HG03066 (cell line): ENCODE results near the gene MYO15B.
"Not testable (repeated sequence)": the region's sequence is repeated elsewhere in the genome, so short reads cannot be mapped to it uniquely, and the experiment has no call there.

Experiments
- ATAC-seq: cut with Tn5 transposase; IDR thresholded peaks from one replicate; pipeline ENCODE4 v1.9.1; 2021; ENCODE audit warnings: low read depth; ENCODE audit not compliant: unreplicated experiment

Gene MYO15B

DNA sequence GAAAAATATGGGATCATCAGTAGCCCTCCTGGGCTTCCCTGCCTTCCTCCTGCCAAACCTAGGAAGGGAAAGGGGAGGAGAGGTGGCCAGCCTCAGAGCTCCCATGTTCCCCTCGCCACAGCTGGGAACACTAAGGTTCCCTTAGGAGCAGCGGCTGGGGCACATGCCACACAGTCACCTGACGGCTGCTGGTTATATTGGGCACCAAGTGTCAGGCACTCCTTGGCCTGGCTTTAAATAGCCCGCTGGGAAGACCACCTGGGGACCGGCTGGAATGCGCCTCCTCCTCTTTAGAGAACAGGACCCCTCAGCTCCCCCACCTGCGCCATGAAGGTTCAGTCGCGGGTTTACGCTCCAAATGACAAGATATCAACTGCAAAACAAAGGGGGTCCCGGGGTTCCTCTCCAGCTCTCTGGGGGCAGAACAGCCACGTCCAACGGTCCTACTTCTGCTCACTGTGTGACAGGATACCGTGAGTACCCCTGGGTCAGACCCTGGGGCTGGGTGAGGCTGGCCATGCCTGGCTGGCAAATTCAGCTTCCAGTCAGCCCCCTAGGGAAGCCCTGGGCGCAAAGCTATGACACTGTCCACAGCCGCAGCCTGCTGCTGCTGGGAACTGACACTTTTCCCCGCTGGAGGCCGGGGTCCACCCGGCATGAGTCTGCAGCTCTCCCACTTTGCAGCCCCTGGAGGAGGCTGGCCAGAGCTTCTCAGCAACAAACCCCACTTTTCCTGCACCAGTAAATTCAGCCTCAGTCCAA is 49.0 kb downstream of the MYO15B start:
- ATAC-seq: no peak

DNA sequence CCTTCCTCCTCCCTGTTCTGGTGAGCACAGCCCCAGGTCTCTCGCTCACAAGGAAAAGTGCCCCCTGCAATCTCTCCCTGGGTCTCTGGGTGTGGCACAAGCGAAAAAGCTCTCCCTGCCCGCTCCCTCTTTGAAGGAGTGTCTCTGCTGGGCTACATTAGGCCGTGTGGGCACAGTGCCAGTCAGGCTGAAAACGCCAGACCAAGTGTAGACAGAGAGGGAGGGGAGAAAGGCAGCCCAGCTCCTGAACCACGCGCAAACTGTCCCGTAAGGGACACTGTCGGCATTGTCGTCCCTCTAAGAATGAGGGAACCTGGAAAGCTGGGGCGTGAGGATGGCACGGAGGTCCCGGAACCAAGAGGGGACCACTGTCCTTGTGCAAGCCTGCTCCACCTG is 49.5 kb downstream of the MYO15B start:
- ATAC-seq: no peak

DNA sequence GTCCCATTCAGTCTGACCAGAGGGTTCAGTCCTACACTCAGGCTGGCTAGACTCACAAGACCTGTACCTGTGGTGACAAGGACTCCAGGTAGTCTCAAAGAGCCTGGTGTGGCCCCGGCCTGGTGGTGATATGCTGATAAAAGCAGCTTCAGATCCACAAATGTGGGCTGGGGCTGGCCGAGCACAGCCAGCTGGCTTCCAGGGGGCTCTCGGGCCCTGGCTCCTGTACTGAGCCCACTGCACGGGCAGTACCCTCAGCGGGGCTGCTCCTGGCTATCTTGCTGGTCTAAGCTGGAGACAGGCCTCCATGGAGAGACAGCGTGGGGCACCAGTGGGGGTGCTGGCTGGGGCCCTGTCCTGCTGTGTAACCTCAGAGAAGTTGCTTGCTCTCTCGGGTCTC is 50.0 kb downstream of the MYO15B start:
- no peak for ATAC-seq

DNA sequence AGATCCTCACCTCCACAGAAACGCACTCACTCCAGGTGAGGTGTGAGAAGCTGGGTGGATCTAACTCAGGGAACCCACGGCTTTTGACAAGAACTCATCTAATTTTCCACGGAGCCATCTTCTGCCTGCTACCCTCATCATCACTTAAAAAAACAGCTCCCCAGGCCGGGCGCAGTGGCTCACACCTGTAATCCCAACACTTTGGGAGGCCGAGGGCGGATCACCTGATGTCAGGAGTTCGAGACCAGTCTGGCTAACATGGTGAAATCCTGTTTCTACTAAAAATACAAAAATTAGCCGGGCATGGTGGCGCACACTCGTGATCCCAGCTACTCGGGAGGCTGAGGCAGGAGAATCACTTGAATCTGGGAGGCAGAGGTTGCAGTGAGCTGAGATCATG is 50.4 kb downstream of the MYO15B start:
- ATAC-seq: not testable (repeated sequence)

DNA sequence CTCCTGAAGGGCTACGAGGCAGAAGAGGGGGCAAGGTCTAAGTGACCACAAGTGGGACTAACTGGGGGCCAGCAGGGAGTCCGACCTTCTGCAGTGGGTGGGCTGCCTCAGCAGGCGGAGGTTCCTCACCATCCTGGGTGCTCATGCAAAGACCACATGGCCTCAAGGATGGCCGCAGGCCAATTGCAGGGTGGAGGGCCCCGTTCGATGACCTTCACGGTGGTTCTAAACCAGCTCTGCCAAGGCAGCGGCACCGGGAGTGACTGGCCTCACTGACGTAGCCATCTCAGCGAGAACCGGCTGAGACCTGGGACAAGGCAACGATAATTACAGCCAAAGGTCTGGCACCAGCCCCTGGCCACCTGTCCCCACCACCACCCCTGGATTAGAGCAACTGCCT is 51.3 kb downstream of the MYO15B start:
- ATAC-seq: no peak

DNA sequence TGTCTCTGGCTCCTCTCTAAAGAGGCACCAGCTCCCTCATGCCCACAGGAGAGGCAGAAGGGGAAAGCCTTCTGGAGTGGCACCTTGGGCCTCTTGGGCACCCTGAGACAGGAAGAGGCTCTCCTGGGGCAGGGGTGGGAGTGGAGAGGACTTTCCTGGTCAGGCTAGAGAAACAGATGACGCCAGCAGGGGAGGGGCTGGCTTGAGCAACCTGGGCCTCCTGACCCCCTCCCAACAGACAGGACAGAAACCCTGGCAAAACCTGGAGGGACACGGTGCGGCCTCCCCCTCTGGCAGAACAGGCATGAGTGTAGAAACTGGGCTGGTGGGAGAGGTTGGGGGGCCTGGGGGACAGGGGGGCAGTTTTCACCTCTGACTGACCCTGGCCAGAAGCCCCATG is 51.7 kb downstream of the MYO15B start:
- no peak for ATAC-seq

DNA sequence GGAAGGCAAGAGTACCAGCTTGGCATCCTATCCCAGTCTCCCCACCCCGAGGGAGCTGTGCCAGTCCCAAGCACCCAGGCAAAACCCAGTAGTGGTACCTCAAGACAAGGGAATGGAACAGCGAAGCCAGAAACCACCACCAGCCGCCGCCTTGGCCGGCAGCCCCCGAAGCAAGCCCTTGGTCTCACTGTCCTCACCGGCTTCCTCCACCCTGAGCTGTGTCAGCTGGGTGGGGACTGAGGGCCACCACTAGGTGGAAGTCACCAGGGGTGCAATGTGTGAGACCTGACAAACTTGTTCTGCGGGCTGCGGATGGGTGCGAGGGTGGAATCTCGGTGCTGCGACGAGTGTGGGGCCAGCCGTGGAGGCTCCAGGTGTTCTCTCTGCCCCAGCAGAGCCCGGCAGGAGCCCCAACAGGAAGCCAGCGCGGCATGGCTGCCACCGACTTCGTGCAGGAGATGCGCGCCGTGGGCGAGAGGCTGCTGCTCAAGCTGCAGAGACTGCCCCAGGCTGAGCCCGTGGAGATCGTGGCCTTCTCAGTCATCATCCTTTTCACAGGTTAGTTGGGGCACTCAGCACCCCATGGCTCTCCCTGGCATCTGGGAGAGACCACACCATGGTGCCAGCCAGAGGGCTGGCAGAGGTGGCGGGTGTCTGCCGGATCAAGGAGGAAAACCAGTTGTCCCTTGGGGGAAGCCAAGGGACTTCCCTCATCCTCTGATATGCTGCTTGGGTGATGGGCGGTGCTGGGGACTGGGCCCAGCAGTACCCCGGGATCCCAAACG is 52.4 kb downstream of the MYO15B start:
- no peak for ATAC-seq

DNA sequence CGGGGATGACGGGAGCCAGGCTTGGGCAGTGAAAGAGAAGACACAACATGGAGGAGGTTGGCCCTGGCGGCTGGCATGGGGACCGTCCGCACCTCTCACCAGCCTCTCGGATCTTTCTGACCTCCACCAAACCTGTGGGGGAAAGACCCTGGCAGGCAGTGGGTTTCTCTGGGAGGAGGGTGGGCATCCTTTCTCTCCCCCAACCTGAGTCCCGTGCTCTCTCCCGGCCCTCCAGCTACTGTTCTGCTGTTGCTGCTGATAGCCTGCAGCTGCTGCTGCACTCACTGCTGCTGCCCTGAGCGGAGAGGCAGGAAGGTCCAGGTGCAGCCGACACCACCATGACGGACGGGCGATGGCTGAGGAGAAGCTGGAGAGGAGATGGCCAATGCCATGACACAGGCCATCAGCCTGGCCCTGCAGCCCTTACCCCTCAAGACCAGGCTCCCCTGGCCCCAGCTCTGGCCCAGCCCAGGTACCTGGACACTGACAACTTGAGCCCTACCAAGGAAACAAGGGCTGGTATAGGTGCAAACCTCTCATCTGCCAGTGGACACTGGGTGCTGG is 53.0 kb downstream of the MYO15B start:
- ATAC-seq: no peak

DNA sequence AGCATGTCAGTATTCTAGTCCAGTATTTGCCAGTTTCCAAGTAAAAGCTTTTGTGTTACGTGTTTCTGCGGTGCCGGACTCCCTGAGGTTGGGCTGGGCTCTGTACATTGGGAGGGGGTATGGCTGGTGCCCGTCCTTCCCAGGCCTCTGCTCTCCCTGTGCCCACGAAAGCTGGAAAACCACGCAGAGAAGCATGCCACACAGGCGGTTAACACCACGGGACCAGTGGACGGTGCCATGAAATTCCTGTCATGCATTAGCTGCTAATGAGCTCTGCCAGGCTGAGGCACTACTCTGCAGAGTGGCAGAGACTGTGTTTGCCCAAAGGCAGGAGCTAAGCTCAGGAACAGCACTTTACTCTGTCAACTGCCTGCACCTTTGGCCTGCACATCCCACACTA is 53.7 kb downstream of the MYO15B start:
- ATAC-seq: no peak

DNA sequence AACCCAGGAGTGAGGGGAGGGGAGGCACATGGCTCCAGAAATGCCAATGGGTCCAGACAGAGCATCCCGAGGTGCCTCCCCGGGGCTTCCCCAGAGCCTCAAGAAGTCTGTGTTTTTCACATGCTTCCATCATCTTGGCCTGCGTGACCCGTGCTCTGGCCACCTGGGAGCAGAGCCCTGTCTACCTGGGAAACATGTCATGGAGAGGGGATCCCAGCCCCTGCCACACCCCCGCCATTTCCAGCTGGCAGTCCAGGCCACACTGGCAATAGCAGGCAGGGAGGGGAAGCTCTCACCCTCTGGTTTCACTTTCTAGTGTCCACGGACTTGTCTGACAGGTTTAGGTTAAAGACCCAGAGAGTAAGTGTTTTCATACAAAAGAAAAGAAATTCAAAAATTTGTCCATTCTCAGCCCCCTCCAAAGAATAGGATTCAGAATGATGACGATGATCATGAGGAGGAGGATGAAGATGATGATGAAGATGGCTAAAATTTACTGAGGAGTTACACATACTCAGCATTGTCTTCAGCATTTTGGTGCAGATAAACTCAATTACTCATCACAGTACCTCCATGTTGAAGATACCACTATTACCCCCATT is 54.7 kb downstream of the MYO15B start:
- no peak for ATAC-seq

DNA sequence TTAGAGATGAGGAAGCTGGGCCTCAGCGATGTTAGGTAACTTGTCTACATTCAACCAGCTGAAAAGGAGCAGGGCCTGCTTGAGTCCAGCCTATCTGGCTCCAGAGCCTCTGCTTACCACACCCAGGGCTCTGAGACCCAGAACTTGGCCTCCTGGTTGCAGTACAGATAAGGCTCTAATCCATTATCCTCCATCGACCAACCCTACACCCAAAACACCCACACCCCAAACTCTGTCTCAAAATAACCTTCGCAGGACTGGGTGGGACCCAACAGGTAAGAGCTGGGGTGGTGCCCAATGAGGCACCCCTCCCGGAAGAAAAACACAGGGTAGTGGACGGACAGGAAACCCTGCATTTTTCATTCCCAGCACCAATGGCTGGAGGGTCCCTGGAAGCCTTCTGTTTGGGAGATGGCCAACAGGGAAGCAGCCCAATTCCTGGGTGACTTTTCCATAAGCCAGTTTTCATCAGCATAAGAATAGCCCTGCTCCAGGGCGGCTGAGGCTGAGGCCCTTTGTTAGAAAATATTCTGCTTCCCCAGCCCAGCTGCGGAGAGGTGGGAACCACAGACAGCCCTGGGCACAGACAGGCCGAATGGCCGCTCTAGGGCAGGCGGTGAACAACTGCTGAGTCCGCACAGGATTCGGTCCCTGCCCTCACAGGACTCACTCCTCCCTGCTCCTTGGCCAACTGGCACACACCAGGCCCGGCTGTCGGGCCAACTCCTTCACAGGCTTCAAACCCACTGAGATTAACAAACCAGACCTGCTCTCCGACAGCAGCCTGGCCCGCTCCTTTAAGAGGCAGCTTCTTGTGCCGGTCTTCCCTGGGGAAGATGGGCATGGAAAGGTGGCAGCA is 55.4 kb downstream of the MYO15B start:
- ATAC-seq: no peak

DNA sequence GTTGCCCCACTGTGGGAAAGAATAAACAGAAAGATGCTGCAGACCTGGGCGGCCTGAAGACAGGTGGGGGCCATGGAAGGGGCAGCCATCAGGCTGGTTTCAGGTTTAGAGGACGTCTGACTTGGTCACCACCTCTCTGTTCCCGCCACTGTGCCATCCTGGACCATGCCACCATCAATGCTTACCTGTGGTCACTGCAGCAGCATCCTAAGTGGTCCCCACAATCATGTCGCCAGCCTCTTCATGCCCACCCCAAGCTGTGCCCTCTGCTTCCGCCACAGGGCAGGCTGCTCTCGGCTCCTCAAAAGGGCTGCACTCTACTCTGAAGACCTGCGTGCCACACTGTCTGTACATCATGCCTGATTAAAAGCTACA is 56.0 kb downstream of the MYO15B start:
- ATAC-seq: no peak

DNA sequence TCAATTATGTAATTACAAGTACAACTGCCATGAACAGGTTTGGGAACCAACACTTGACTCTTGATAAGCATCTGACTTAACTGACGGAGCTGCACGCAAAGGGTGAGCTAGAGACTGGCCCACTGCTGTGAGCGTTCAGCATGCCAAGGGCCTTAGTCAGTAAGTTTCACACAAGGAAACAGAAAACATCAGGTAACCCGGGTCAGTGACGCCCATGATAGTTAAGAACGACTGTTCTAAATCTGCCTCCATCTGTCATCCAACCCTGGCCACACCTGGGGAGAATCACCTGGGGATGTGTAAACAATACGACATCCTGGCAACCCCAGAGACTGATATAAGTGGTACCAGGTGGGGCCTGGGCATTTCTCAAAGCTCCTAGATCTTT is 57.9 kb downstream of the MYO15B start:
- ATAC-seq: no peak

DNA sequence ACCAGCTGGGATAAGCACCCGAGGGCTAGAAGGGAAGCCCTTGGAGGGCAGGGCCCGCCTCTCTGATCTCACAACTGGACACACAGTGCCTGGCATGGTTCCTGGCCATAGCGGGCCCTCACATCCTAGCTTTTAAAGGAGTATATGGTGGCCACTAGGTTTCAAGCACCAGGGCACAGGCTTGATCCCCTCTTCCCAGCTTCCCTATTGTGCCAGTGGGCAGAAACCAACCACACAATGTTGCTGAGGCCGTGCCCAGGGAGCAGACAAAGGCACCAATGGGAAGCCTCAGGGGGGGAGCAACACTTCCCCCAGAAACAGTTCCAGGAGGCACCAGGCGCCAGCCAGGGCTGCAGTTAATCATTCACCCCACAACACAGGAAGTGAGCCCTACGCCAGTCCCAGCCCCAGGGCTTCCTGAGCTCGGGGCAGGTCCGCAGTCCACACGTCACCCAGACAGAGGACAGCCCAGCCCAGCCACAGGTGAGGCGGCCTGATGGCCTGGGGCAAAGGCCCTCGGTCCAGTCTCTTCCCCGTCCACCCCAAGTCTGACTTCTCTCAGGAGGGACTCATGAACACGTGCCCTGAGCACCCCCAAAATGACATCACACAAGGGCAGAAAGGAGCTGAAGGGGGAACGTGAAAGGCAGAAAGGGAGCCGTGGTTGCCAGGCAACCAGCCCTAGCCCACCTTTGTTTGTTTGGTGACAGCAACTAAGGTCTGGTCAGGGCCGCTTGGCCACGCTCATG is 58.5 kb downstream of the MYO15B start:
- ATAC-seq: peak; percentile 89

DNA sequence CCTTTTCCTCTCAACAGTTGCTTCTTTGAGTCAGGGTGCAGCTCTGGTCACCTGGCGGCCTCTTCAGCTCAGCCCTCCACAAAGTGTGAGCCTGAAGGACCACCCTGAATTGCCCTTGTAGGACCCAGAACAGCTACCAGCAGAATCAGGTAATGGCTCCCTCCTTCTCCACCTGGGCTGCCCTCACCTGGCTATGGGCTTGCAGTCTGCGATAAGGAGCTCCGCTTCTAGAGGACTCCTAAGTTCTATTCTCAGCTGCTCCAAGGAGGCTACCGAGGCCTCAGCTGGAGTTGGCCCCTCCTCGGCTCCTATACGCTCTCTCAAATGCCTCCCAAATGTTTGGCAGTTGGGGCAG is 59.0 kb downstream of the MYO15B start:
- ATAC-seq: no peak

DNA sequence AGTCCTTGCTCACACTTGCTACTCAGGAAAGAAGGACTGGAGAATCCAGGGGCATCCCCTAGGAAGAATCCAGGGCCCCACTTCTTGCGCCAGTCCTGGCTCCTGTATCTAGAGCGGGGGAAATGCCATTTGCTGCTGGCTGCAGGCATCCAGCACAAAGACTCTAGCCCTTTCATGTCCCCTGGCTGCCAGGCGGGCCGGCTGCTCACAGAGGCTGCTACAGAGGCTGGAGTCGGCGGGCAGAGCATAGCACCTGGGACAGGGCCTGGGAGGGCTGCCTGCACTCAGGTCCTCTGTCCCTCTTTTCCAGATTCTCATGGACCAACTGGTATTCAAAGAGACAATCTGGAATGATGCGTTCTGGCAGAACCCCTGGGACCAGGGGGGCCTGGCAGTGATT is 59.5 kb downstream of the MYO15B start:
- no peak for ATAC-seq

DNA sequence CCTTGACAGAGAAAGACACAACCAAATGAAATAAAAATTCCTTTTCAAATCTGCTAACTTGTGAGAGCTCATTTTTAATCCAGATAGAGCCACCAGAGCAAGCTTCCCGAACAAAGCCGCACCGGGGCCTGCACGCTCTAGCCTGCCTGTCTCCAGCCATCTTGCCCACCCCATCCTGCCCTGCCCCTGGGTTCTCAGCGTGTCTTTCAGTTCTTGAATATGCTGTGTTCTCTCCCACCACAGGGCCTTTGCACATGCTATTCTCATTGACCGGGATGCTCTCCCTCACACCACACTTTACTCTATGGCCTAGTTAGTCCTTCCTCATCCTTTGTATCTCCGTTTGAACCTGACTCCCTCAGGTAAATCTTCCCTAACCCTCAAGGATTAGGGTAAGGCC is 60.3 kb downstream of the MYO15B start:
- ATAC-seq: no peak

DNA sequence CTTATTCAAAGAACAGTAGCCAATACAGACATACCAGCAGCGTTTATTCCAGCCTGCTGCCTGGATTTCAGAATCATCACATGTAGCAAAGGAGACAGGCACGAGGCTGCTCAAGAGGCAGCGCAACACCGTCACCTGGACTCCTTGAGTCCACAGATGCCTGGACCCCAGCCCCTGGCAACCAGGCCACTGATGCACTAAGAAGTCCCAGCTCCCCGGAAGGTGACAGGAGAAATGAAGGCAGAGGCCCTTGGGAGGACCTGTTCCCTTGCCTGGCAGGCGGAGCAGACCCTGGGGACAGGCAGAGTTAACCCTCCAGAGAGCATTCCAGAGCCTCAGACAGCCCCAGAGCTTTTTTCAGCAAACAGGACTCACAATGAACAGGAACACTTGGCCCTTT is 62.1 kb downstream of the MYO15B start:
- ATAC-seq: no peak

DNA sequence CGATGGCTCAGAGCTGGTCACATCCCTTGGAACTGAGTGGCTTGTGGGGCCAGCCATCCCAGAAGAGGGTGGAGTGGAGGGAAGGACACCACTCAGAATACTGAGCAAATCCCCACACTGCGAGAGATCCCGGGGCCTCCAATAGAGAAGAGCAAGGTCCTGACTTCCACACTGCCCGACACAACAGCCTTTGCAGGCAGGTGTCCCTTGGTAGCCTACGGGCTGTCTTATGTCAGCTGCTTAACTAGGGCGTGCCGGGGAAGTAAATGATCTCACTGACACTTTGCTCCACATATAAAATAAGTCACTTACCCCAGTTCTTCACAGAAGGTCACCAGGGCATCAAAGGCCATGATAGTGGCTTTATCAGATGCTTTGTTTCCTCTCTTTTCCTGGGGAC is 63.3 kb downstream of the MYO15B start:
- no peak for ATAC-seq

DNA sequence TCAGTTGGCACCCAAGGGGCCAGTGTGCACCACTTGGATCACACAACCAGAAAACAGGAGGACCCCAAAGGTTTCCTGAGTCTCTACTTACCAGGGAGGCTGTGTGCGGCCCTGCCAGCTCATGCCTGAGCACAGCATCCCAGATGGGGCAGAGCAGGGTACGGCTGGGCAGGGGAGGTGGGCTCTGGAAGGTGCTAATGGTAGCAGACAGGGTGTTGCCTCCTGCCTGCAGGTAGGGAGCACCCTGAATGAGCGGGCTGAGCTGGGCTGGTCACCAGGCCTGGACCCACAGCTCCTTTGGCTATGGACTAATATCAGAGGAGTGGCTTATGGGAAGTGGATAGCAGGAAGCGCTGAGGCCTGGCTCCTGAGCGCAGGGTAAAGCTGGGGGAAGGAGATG is 64.7 kb downstream of the MYO15B start:
- no peak for ATAC-seq
